Measurements from ENCODE around the gene RHOF.

The RHOF gene, protein sequence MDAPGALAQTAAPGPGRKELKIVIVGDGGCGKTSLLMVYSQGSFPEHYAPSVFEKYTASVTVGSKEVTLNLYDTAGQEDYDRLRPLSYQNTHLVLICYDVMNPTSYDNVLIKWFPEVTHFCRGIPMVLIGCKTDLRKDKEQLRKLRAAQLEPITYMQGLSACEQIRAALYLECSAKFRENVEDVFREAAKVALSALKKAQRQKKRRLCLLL

DNA sequence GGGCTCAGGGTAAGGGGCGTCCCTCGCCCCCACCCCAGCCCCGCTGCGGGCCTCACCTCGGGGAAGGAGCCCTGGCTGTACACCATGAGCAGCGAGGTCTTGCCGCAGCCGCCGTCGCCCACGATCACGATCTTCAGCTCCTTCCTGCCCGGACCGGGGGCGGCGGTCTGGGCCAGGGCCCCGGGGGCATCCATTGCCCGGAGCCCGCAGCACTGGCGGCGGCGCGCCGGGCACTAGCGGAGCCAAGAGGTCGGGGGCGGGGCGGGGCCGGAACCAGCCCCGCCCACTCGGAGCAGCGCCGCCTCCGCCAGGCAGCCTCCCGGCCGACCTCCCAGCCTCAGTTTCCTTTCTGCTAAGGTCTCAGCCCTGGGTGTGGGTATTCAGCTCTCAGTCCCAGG, at the start of gene RHOF:
Gene RHOF (minus strand): TSS at position 249 of the 398 bp plus-strand sequence. CDS start 55 bp downstream, at position 194.
- DNase-seq = no peak

DNA sequence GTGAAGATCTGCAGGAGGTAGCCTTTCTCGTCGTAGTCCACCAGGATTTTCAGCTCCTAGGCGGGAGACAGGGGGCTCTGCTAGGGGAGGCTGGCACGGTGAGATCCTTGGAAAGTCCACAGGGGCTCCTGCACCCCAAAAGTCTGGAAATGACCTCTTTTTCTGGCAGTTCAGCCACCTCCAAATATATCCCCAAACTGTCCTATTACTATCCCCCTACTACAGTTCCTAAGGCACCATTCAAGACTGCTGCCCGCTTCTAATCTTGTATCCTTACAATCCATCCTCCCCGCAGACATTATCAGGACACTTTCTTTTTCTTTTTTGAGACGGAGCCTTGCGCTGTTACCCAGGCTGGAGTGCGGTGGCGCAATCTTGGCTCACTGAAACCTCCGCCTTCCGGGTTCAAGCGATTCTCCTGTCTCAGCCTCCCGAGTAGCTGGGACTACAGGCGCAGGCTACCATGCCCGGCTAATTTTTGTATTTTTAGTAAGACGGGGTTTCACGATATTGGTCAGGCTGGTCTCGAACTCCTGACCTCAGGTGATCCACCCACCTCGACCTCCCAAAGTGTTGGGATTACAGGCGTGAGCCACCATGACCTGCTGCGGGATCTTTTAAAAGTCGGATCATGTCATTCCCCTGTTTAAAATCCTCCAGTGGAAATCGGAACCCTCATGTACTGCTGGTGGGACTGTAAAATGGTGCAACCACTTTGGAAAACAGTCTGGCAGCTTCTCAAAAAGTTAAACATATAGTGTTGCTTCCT, 46.7 kb upstream of the RHOF start:
- no peak for DNase-seq

DNA sequence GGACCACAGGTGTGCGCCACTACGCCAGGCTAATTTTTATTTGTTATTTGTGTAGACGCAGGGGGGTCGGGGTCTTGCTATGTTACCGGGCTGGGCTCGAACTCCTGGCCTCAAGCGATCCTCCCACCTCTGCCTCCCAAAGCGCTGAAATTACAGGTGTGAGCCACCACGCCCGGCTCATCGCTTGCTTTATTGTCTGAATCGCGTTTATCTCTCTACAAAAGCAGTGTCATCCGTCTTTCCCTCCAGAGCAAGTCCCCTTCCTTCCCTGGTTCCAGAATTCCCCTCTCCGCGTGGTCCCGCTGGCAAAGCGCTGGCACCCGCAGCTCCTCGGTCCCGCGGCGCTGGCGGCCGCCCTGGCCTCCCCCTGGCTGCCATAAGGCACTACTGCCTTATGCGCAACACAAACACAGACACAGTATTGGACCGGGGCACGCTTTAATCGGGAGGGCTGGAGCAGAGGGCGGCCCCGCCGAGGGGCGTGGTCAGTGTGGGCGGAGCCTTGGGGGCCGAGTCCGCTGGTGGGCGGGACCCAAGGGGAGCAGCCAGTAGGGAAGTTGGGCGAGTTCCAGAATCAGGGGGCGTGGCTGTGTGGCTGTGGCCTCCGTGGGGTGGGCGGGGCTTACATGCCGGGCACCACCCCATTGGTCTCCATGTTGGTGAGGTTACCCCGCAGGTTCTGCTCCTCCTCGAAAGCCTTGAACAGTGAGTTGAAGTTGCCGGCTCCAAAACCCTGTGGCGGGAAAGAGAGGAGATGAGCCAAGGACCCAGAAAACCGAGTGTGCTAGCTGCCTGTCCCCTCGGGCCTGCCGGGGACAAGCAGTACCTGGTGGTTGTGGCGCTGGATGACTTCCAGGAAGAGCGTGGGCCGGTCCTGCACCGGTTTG, 45.9 kb upstream of the RHOF start:
- peak; percentile 99 for DNase-seq

DNA sequence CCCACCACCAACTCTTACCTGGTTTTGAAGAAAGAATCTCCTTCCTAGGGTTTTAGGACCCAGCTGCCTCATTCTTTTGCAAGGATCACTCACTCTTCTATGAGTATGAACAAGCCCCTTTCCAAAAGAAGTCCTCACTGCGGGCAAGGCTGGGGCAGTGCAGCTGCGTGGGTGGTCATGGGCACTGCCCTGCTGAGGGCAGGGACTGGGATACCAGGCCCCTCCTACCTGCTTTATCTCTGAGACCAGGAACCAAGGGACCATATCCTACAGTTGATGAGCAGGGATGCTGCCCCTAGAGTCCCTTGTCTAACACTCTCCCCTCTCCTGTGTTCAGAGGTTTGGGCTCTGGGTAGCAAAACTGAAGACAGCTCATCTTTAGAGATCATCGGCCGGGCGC, 44.6 kb upstream of the RHOF start:
- DNase-seq = no peak

DNA sequence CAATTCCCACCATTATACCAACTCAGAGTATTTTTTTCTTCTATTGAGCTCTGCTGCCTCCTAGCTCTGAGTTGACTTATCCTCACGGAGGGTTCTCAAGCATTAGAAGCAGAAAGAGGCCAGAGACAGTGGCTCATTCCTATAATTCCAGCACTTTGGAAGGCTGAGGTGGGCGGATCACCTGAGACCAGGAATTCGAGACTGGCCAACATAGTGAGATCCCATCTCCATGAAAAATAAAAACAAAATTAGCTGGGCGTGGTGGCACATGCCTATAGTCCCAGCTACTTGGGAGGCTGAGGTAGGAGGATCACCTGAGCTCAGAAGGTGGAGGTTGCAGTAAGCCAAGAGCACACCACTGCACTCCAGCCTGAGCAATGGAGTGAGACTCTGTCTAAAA, 44.2 kb upstream of the RHOF start:
- no peak for DNase-seq

DNA sequence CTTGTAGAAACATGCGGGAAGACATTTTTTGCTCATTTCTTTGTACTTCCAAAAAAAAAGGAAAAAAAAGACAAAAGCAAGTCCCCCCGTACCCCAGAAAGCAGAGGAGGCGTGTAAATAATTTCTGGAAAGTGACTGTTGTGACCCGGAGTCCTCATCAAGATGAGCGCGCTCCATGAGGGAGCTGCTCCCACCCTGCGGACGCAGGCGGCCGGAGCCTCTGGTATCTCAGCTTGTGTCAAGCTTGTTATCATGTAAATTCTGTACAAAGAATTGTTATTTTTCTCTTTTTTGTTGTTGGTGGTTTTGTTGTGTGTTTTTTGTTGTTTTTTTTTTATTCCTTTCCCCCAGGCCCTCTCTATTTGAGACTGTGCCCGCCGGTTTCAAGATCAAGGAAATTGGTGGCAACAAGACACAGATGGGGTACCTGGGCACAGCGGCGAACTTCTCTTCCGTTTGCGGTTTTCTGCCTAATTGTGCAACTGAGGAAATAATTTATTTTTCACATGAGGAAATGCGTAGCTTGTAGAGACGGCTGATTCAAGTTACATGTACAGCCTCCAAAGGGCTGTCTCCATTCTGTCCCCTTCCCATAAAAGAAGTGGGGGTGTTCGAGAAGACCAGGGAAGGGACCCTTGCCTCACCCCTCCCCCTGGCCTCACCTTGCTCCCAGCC, 38.2 kb upstream of the RHOF start:
- DNase-seq = no peak

DNA sequence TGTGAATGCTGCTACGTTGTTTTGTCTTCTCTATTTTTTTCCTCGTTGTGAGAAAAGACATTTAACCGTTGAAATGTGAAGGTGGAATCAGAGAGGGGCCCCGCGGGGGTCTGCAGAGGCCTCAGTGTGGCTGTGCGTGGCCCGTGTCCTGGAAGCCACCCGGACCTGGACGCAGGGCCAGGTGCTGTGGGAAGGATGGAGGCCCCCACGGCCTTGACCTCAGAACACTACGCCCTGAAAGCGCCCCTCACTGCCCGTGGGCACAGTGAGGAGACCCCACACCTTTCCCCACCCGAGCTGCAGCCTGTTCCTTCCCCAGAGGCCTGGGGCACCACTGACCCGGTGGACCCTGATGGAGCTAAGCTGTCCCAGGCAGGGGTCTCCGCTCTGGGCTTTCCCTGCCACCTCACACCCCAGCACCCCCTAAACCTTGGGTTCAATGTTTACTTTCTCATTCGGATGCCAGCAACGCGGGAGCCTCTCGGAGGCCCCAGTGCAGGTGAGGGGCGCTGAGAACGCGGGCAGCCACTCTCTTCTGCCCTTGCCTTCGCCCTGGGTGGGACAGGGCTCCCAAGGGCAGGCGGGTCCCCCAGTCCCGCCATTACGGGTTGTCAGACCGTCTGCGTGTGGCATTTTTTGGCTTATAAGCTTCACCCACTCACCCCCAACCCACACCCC, 37.2 kb upstream of the RHOF start:
- no peak for DNase-seq

DNA sequence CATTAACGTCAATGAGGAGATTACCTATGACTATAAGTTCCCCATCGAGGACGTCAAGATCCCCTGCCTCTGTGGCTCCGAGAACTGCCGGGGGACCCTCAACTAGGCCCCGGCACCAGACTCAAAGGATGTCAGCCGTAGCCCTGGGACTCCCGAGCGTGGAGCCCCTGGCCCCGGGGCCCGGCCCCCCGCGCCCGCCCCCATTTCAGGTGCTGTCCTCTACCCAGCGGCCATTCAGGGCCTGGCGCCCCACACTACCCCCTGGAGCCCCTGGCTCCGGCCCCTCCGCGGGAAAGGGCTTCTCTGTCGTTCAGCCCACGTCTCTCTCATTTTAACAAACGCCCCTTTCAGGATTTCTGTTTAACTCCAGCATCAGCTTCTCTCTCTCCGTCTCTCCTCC, 36.6 kb upstream of the RHOF start:
- DNase-seq = no peak

DNA sequence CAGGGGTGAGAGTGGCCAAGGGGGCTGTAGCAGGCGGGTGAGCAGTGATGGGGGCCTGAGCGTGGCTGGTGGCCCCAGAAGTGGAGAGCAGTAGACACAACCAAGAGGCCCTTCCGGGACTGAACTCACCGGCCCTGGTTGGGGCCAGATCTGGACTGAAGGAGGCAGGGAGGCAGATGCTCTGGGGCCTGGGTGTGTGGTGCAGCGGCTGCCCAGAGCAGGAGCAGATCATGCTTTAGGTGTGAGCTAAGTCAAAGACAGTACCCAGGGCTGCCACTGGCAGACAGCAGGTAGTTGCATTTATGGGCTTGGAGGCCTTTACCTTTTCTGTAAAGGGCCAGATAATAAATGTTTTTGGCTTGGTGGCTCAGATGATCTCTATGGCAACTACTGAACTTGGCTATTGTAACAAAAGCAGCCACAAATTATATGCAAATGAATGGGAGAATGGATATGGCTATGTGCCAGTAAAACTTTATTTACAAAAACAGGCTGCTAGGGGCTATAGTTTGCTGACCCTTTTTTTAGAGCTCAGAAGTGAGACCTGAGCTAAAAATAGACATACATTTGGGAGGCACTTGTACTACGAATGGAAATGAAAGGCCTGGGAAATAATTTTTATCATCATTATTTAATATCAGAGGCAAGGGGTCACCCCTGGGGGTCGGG, 35.9 kb upstream of the RHOF start:
- no peak for DNase-seq

DNA sequence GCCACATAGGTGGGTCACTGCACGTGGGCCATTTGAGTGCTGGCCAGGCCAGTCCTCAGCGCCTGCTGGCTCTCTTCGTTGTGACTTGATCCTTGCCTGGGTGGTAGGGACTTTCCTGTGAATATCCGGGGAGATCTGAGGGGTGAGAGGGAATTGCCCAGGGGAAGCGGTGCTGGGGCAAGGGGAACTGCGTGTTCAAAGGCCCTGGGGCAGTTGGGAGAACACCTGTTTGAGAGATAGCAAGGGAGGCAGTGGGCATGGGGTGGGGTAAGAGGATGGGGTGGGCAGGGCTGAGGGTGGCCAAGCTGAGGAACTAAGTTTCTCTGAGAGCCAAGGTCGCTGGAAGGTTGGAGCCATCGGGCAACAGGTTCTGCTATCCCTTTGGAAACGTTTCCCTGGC, 35.3 kb upstream of the RHOF start:
- DNase-seq = no peak

DNA sequence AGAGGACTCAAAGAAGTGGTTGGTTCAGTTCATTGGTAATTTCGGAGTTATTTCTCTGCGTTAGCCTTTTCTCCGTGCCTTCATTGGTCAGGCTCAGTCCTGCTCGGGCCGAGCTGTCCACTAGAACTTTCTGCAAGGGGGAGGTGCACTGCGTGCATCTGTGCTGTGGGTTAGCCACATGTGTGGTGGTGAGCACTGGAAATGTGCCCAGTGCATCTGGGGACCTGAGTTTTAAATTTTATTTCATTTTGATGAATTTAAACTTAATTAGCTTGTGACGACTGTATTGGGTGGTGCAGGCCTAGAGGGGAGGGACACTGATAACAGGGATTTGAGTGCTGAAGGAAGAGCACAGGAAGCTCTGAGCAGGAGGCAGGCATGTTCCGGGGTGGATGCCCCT, 34.8 kb upstream of the RHOF start:
- DNase-seq = no peak

DNA sequence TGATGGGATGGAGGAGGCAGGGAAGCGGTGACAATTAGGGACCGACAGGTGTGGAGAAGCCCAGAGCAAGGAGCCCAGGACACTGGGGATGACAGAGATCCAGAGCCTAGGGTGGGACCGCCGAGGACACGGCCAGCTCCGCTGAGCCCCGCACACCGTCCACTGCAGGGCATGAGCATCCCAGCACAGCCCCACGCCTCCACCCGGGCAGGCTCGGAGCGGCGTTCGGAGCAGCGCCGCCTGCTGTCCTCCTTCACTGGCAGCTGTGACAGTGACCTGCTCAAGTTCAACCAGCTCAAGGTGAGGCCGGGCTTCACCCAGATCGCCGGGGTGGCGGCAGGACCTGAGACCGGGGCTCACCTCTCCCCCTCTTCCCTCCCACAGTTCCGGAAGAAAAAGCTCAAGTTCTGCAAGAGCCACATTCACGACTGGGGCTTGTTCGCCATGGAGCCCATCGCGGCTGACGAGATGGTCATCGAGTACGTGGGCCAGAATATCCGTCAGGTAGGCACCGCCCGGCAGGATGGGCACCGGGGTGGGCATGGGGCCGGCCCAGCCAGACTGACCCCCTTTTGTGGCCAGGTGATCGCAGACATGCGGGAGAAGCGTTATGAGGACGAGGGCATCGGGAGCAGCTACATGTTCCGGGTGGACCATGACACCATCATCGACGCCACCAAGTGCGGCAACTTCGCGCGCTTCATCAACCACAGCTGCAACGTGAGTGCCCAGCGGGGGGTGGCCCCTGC, 34.0 kb upstream of the RHOF start:
- DNase-seq = no peak

DNA sequence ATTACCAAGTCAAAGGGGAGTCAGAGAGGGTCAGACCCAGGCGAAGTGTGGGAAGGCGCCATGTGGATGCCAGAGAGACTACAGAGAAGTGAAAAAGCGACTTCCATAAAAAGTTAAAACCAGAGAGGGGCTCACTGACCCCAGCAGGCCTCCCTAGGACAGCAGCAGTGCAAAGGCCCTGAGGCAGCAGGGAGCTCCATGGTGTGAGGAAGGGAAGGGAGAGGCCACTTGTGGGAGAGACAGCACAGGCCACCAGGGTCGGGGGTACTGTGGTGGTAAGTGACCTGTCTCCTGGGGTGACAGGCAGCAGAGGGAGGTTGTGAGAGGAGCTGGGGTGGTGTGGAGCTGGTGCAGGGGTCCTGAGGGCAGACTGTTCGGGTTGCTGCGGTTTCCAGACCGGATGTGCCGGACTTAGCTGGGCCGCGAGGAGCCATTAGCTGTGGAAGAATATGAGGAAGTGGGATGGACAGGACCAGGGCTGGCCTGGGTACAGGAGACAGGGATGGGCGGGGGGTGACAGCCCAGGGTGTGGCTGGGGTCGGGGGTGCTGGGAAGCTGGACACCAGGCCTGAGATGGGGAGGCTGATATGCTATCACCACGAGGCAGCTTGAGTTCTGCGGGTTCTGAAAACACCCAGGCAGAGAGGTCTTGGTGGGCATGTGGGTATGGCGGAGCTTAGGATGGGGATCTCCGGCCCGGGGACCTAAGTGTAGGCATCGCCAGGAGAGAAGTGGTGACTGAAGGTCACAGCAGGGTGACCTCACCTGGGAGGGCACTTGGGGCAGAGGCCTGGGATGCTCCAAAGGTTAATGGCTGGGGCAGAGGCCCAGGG, 33.0 kb upstream of the RHOF start:
- no peak for DNase-seq

DNA sequence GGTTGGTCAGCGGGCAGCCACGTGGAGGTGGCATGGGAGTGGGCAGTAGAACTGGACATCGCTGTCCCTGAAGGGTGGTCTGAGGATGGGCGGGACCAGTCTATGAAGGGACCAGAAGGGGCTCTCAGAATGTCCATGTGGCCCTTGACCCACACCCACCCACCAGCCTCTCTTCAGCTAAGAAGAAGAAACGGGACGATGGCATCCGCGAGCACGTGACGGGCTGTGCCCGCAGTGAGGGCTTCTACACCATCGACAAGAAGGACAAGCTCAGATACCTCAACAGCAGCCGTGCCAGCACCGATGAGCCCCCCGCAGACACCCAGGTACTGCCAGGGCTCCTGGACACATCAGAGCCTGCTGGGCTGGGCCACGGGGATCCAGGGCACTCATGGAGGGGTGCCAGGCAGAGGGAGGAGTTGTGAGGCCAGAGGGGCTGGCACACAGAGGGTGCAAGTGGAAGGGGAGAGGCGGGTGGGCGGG, 31.6 kb upstream of the RHOF start:
- no peak for DNase-seq

DNA sequence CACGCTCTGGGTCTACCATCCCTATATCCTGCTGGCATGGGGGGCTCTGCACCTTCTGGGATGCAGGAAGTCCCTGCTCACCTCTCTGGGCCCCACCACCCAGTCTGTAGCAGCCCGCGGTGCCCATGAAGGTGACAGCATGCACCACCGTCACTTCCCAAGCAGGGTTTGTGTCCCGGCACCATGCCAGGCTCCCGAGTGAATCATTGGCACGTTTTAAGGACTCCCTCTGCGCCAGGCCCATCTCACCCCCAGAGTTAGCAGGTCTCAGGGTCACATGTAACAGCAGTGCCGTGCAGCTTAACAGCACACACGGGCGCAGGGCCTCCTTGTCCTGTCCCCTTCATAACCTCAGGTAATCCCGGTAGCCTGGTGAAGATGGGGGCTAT, 30.2 kb upstream of the RHOF start:
- no peak for DNase-seq

DNA sequence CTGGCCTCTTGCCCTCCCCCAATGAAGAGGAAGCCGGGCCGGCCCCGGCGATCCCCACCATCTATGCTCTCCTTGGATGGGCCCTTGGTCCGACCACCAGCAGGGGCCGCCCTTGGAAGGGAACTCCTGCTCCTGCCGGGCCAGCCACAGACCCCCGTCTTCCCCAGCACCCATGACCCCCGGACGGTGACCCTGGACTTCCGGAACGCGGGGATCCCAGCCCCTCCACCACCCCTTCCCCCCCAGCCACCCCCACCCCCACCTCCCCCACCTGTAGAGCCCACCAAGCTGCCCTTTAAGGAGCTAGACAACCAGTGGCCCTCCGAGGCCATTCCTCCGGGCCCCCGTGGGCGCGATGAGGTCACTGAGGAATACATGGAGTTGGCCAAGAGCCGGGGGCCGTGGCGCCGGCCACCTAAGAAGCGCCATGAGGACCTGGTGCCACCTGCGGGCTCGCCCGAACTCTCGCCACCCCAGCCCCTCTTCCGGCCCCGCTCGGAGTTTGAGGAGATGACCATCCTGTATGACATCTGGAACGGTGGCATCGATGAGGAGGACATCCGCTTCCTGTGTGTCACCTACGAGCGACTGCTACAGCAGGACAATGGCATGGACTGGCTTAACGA, 29.7 kb upstream of the RHOF start:
- no peak for DNase-seq

DNA sequence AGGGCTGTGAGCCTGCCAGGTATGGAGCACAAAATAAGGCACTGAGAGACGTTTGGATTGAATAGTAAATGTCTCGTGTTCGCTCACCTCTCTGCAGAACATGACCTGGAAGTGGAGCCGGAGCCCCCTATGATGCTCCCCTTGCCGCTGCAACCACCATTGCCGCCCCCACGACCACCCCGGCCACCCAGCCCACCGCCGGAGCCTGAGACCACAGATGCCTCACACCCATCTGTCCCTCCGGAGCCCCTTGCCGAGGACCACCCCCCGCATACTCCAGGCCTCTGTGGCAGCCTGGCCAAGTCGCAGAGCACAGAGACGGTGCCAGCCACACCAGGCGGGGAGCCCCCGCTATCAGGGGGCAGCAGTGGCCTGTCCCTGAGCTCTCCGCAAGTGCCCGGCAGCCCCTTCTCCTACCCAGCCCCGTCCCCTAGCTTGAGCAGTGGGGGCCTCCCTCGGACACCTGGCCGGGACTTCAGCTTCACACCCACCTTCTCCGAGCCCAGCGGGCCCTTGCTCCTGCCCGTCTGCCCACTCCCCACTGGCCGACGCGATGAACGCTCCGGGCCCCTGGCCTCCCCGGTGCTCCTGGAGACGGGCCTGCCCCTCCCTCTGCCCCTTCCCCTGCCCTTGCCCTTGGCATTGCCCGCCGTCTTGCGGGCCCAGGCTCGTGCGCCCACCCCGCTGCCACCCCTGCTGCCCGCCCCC, 29.1 kb upstream of the RHOF start:
- no peak for DNase-seq

DNA sequence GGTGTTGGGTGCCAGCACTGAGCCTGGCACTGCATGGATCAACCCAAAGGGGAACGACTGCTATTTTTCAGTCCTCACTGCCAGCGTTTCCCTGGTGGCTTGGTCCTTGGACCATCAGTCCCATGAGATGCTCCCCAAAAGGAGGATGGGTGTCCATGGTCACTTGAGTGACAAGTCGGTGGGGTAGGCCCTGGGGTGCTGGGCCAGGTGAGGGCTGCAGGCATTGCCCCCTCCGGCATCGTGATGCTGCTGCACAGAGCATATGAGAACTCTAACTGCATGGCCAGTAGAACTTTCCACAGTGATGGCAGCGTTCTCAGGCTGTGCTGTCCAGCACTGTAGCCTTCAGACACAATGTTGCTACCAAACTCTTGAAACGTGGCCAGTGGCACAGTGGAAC, 26.6 kb upstream of the RHOF start:
- DNase-seq = no peak
